NCI-H1436 (cell line): ENCODE results near the gene UBFD1.
"Not testable (repeated sequence)": the region's sequence is repeated elsewhere in the genome, so short reads cannot be mapped to it uniquely, and the experiment has no call there.

Experiments used
- DNase-seq: peaks from one replicate; lab custom pipeline; 2025; lab: John Stamatoyannopoulos, UW

Gene UBFD1

GRCh38 chr16:23527961-23528643 is 29.4 kb upstream of the UBFD1 start:
- no peak for DNase-seq

- no peak for DNase-seq
These were observed 28.8 kb upstream of the UBFD1 start for GRCh38 chr16:23528644-23529310.

- DNase-seq = no peak
These were observed 27.5 kb upstream of the UBFD1 start for GRCh38 chr16:23530062-23530461.

- DNase-seq = no peak
These were observed 25.1 kb upstream of the UBFD1 start for GRCh38 chr16:23532448-23532847.

GRCh38 chr16:23534868-23535860 is 22.4 kb upstream of the UBFD1 start:
- DNase-seq = no peak

- DNase-seq = no peak
These were observed 21.6 kb upstream of the UBFD1 start for GRCh38 chr16:23535901-23536300.

GRCh38 chr16:23537390-23537789 is 20.1 kb upstream of the UBFD1 start:
- DNase-seq = no peak

- no peak for DNase-seq
These were observed 18.6 kb upstream of the UBFD1 start for GRCh38 chr16:23538919-23539278.

- DNase-seq = no peak
These were observed 17.3 kb upstream of the UBFD1 start for GRCh38 chr16:23539984-23540816.

- DNase-seq = not testable (repeated sequence)
These were observed 16.7 kb upstream of the UBFD1 start for GRCh38 chr16:23540817-23541178.

- no peak for DNase-seq
These were observed 13.1 kb upstream of the UBFD1 start for GRCh38 chr16:23544436-23544835.

GRCh38 chr16:23549938-23550337 is 7.6 kb upstream of the UBFD1 start:
- DNase-seq = no peak

- DNase-seq = no peak
These were observed 5.4 kb upstream of the UBFD1 start for GRCh38 chr16:23552161-23552560.

- DNase-seq = no peak
These were observed 3.0 kb upstream of the UBFD1 start for GRCh38 chr16:23554536-23554935.

GRCh38 chr16:23557779-23558702 is 514 bp downstream of the UBFD1 start:
- DNase-seq = no peak

- no peak for DNase-seq
These were observed 4.1 kb downstream of the UBFD1 start for GRCh38 chr16:23561586-23561985.

GRCh38 chr16:23562505-23562904 is 5.0 kb downstream of the UBFD1 start:
- no peak for DNase-seq

- DNase-seq = no peak
These were observed 5.7 kb downstream of the UBFD1 start for GRCh38 chr16:23563186-23563585.

- no peak for DNase-seq
These were observed 7.2 kb downstream of the UBFD1 start for GRCh38 chr16:23564575-23565363.

- no peak for DNase-seq
These were observed 9.2 kb downstream of the UBFD1 start for GRCh38 chr16:23566724-23567123.
